C4-2B (cell line): Measurements from ENCODE around the gene LRRTM1.

Experiments
- CTCF ChIP-seq: fragments of 450-650 bp; conservative IDR thresholded peaks from 2 replicates; pipeline ENCODE4 v1.5.1; 2017; ENCODE audit warnings: mild to moderate bottlenecking
- ZFX ChIP-seq: fragments of 450-650 bp; IDR thresholded peaks from 2 replicates; pipeline ENCODE4 v1.6.1; 2017

DNA sequence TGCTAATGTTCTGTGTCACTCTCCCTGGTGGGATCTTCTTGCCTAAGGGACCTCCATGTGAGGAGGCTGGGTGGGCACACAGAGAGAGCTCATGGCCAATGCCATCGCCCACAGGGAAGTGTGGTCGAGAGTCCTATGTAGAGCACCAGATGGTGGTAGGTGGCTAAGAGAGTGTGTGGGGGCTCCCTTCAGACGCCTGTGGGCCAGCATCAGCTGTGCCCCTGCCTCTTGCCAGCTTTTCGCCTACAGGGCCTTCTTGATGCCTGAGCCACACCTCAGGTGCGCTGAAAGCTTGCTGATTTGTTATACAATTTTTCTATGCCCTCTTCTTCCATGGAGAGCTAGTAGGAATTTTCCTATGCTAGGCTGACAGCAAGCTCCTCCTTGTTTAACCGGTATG is 38.3 kb downstream of the LRRTM1 start:
- TF ChIP-seq CTCF, result no peak
- no peak for TF ChIP-seq ZFX
